AG08395 (cell line): Measurements from ENCODE around the gene SRRM2.
"Not testable (repeated sequence)": the region's sequence is repeated elsewhere in the genome, so short reads cannot be mapped to it uniquely, and the experiment has no call there.

Source experiments
- DNase-seq: peaks from one replicate; pipeline ENCODE4 v3.0.0; 2012; ENCODE audit warnings: mixed read lengths, low spot score

The SRRM2 gene

DNA sequence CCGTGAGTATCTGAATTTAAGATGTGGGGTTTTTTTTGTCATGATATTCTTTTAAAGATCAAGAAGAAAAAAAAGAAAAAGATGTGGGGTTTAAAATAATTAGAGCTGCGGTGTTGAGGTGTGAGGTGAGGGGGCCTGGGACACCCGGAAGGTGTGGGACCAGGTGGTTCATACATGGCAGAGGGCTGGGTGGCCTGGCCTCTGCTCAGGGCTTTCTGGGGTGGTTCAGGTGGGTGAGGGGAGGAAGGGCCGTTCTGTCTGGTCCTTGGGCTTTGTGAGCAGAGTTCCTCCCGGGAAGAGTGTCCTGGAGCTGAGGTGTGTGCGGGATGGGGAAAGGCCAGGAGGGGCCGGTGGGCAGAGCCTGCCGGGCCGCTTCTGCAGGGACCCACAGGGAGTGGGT lies 37.4 kb upstream of the SRRM2 start:
- DNase-seq = no peak

DNA sequence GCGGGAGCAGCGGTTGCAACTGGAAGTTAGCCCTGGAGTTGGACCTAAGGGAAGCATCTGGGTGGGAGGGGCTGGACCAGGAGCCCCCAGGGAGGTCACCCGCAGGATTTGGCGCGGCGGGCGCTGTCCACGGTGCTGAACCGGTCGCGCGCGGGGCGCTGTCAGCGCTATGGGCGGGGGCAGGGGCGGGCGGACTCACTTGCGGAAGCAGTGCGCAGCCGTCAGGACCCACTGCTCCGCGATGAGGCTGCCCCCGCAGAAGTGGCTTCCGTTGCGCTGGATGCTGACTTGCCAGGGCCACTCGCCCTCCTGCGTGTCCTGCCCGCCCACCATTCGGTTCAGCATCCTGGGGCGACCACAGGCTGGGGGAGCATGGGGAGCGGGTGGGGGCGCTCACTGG lies 36.9 kb upstream of the SRRM2 start:
- DNase-seq = peak; percentile 62

DNA sequence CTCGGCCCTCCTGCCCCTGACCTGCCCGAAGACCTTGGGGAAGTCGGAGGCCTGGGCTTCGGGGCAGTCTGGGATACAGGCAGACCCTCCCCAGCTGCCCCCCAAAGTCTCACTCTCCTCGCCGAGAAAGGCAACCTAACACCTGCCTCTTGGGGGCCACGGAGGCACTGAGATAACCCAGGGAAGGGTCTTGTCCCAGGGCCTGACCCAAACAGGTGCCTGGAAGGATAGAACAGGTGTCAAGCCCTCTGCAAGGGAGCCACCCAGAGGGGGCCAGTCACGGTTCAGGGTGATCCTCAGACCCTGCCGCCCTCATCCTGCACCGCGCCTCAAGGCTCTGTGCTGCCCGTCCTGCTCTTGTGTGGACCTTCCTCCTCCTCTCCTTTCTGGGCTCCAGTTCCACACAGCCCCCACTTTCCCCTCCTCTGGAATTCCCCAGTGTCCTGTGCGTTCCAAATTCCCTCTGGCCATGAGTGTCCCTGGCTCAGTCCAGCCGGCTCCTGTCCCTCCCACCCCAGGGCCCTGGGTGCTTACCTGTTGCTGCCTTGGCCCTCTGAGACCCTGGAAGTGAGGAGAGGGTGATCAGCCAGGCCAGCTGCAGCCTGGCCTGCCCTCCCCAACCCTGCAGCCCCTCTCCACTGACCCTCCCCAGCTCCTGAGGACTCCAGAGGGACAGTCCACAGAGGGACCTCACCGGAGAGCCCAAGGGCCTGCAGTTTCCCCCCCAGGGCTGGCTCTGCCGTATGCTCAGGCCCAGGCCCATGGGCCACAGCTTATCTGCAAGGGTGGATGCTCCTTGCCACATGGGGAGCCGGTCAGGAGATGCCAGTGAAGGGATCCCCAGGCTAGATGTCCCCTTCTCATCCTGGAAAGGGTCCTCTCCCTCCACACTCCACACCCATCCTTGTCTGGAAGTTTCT lies 36.2 kb upstream of the SRRM2 start:
- no peak for DNase-seq

DNA sequence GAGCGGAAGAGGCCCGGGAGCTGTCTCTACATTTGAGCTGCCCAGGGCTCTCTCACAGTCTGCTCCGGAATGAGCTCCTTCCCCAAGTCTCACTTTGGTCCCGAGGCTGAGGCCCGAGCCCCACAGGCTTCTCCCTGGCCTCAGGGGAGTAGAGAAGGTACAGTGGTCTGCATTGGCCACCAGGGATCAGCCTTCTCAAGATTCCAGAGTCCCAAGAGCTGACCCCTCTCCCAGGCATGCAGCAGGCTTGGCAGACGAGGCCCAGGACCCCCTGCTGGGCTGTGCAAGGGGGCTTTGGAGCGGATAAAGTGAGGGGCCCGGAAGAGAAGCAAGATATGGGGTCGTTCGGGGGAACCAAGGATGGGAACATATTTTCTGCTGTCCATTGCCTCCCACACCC lies 35.5 kb upstream of the SRRM2 start:
- no peak for DNase-seq

DNA sequence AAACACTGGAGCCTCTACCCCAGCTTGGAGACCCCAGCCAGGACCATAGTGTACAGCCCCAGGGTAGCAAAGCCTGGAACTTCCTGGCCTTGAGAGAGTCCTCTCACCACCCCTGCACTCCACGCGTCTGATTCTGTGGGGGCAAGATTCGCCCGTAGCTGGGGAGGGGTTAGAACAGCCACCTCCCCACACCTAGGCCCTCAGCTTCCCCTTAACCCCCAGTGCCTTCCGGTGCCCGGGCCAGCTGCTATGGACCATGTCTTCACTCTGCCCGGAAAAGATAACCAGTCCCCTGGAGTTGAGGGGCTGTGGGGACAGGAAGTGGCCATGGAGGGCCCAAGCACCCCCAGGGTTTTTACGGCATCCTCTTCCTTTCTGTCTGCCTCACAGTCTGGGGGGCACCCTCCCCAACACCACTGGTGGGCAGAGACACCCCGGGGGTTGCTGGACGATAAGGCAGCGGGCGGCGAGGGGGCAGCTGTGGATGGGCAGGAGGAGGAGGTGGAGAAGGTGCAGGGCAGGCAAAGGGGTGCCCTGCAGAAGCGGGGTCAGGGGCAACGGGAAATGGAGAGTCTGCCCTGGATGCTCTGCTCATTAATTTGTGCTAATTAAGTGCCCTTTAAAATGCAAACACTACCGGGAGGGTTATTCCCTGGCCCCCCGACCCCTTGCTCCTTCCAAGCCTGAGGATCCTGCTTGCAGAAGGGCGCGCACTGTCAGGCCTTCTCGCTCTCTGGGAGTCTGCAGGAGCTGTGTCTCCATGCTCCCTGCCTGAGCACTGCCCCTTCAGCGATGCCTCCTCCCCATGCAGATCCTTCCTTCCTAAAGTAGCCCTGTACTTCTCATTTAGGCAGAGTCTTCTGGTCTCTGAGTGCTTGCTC lies 34.8 kb upstream of the SRRM2 start:
- DNase-seq = no peak

DNA sequence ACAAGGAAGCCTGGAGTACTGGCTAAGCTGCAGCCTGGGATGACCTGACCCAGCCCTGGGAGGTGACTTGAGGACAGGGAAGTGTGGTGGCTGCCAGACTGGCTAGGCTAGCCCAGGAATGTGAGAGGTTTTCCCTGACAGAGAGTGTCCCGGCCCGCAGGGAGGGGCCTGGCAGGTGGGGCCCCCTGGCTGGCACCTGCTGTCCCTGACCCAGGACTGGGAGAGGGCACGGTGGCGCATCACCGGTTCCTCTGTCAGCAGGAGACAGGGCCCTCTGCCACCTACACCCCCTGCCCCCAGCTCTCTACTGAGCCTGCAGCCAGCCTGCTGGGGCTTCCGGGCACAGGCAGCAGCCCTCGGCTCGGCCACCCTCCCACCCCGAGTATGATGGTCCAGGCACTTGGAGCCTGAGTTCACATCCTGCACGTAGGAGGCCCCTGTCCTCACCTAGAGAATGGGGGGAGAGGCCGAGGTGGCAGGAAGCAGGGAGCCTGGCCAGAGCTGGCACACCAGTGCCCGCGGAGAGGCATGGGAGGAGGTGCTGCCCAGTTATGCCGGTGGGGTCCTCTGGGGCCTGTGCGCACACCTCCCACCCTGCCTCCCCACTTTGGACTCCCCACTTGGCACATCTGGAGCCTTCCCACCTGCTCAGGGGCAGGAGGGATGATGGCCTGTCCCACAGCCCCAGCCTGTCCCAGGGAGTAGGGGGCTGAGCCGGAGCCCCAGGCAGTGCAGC lies 32.9 kb upstream of the SRRM2 start:
- no peak for DNase-seq

DNA sequence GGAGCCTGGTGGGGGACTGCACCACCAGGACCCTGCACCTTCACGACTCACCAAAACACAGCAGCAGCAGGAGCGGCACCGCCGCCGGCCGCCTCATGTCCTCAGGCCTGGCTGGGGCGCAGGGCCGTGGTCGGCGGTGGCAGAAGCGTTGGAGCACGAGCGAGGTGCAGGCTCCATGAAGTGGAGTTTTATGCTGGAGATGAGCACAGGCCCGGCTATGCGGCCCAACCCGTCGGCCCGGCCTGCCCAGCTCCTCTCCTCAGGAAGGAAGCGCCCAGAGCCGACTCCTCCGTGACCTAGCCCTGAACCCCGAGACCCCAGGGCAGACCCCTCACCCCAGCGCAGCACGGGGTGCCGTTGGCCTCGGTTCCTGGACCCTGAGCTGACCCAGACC lies 32.4 kb upstream of the SRRM2 start, which contains the start of gene PRSS27:
Gene PRSS27 (minus strand): TSS at position 161 of the 394 bp plus-strand sequence. CDS start 64 bp downstream, at position 97.
- DNase-seq = no peak

DNA sequence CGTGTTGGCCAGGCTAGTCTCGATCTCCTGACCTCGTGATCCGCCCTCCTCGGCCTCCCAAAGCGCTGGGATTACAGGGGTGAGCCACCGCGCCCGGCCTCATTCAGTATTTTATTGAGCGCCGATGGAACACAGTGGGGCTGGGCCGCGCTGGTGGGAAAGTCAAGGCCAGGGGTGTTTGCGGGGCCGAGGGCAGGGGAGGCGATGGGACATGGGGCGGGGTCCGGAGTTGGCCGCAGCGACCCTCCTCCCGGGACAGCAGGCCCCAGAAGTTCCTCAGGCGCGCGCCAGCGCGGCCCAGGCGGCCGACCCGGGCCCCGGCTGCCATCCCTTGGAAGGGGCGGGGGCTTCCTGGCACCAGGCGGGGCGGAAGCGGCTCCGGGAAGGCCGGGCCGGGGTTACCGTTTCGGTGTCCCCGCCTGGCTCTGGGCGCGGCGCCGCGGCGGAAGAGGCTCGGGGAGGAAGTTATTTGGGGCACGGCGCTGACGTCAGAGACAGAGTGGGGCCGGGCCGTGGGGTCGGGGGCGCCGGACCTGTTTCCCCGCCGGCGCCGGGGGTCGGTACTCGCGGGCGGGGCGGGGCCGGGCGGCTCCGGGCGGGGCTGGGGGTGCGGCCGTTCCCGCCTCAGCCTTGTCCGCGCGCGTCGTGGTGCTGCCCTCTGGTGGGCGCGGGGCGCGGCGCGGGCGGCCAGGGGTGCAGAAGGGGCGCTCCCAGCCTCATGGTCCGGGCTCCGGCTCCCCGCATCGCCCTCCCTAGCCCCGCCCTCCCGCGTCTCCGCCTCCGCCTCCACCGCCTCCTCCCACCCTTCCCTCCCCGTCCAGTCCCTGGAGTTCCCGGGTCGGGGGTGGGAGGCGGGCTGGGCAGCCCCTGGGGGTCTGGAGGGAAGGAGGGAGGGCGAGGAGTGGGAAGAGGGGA lies 31.5 kb upstream of the SRRM2 start:
- peak; percentile 90 for DNase-seq

DNA sequence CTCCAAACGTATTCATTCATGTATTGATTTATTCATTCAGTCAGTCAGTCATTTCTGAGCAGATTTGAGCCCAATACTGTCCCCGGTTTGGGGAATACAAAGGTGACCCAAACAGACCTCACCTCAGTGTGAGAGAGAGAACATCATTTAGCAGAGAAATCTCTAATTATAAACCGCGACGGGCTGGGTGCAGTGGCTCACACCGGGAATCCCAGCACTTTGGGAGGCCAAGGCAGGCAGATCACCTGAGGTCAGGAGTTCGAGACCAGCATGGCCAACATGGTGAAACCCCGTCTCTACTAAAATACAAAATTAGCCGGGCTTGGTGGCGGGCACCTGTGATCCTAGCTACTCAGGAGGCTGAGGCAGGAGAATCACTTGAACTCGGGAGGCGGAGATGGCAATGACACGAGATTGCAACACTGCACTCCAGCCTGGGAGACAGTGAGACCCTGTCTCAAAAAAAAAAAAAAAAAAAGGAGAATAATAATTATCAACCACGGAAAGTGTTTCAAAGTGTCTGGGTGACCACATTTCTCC lies 30.7 kb upstream of the SRRM2 start:
- not testable (repeated sequence) for DNase-seq

DNA sequence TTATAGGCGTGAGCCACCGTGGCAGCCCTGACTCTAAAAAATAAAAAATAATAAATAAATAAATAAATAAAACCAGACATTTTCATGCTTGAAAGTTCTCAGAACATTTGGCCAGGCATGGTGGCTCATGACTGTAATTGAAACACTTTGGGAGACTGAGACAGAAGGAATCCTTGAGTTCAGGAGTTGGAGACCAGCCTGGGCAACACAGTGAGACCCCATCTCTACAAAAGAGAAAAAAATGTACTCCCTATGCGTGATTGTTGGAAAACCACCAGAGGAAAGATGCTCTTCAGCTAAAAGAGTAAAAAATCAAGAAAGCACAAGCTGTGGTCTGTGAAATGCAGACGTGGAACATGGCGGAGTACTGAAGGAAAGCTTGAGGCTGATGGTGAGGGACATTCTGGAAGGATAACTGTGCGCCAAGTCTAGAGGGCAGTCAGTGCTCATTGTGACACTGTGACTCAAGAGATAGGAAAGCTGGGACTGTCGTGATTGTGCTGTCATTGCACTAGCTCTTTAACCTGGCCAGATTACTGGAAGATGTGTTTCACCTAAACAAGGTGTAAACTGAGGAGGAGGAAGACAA lies 28.3 kb upstream of the SRRM2 start:
- DNase-seq = no peak

DNA sequence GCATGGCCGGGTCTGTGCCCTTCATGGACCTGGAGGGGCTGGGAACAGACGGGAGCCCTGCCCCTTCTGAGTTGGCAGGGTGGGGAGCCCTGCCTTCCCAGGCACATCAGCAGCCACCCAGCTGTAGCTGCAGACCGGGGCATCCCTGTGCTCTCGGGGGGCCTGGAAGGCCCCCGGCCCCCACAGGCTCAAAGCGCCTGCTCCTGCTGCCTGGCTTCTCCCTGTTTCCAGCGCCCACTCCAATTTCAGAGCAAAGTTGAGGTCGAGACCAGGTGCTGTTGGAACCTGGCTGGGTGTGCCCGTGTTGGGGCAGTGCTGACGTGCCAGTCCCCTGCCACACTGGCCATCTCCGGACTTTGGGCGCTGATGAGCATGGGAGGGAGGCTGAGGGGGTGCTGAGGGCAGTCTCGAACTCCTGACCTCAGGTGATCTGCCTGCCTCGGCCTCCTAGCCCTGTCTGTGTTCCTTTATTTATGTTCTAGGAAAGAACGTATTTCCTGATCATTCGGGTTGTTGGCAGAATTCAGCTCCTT lies 27.6 kb upstream of the SRRM2 start:
- DNase-seq = no peak

DNA sequence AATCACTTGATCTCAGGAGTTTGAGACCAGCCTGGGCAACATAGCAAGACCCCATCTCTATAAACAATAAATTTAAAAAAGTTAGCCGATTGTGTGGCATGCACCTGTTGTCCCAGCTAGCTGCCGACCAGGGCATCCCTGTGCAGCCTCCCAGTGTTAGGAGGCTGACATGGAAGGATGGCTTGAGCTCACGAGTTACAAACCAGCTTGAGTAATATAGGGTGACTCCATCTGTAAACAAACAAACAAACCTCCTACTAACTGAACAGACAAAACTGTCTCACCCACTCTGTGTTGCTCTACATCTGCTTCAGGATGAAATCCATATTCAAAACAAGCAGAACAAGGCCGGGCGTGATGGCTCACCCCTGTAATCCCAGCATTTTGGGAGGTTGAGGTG lies 25.5 kb upstream of the SRRM2 start:
- DNase-seq = no peak

DNA sequence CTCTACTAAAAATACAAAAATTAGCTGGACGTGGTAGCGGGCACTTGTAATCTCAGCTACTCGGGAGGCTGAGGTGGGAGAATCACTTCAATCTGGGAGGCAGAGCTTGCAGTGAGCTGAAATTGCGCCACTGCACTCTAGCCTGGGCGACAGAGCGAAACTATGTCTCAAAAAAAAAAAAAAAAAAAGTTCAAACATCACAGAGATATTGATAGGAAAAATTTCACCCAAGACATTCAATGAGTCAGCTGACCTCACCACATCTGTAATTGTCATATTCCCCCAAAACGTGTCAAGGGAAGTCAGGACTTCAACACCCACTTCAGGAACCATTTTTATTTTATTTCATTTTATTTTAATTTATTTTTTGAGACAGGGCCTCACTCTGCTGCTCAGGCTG lies 24.4 kb upstream of the SRRM2 start:
- DNase-seq = no peak

DNA sequence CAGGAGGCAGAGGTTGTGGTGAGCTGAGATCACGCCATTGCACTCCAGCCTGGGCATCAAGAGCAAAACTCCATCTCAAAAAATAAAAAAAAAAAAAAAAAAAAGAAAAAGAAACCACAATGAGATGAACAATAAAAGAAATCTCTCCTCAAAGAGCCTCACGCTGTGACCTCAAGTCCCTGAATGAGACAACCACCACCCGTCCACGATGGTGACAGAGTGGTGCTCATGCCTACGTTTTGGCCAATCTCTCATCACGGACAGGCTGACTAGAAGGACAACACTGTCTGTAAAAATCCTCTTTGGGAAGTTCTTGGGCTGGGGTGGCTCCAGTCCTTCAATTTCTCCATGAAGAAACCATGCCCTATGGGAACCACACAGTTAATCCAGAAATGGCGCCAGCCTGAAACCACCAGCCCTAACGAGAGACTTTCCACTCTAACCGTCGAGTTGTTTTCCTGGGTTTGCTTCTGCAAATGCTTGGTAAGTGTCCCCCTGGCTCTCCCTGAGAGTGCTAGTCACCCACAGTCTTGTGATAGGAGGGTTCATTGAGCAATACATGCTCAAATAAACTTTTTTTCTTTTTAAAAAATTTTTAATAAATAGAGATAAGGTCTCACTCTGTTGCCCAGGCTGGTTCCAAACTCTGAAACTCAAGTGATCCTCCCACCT lies 17.5 kb upstream of the SRRM2 start:
- no peak for DNase-seq

DNA sequence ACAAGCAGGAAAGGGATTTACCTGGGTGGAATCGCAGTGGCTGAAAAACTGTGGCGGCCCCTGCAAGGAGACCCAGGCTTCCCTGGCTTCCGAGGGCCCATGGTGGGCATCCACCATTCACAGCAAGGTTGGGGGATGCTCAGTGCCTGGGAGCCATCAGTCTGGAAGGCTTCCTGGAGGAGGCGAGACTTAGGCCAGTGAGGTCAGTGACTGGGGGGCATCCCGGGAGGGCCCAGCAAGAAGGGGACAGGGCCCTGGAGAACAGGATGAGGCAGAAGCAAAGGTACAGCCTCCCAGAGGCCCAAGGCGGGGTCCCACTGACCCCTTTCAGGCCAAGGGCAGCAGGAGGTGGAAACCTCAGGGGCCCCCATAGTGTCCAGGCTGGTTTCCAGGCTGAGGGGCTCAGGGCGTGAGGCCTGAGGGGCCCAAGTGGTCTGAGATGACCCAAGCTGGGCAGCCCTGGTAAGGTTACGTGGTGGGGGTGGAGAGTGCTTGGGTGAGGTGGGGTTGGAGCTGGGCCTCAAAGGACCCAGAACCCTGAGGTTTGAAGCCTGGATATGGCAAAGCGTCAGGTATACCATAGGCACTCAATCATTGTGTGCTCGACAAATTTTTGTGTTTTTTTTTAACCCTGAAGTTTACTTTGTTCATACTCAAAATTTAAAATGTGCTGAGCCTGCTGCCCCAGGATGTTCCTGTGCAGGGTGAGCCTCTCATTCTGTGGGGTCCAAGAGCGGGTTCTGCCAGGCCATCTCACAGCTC lies 15.8 kb upstream of the SRRM2 start:
- no peak for DNase-seq

DNA sequence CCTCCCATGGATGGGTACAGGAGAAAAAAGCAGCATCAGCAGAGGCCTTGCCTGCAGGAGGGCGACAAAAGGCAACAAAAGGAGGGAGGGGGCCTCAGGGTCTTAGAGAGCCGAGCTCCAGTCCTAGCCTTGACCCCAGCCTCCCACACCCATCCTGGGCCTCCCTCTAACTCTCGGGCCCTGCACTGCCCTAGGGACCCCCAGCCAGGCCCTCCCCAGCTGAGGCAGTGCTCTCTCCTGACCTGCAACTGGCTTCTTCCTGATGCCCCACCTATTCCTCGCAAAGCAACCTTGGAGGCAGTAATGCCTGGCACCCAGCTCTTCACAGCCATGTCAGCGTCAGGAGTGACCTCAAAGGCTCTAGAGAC lies 15.2 kb upstream of the SRRM2 start:
- no peak for DNase-seq

DNA sequence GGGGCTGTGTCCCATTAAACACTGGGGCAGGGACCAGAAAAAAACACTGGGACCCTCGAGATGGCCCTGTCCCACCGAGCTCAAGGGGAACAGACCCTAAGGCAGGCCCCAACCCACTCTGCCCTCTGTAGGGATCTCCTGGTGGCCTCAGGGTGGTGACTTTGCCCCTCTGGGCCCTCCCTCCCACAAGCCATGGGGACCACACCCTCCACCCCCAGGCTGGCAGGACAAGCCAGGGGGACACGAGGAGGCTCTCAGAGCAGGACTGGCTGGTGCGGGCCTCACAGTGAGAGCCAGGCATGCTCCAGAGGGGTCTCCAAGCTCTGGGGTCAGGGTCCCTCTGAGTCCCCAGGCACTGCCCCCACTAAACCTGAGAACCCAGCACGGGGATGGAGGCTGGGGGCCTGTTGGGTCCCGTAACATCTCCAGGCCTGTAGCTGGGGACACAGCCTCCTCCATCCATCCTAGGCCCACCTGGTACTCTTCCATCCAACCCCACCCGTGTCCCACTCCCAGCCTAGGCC lies 14.5 kb upstream of the SRRM2 start:
- DNase-seq = no peak

DNA sequence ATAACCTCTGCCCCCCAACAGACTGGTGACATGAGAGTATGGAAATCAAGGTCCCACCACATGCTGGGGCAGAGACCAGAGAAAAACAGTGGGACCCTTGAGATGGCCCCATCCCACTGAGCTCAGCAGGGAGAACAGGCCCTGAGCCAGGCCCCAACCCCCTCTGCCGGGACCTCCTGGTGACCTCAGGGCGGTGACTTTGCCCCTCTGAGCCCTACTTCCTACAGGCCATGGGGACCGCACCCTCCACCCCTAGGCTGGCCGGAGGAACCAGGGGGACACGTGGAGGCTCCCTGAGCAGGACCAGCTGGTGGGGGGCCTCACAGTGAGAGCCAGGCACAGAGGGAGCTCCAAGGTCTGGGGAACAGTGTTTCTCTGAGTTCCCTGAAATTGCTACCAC lies 13.8 kb upstream of the SRRM2 start:
- no peak for DNase-seq
